Stimulated activated CD4-positive, alpha-beta T cell treated with anti-CD3 and anti-CD28 coated beads, Interleukin-4, amount 100 ng/mL, for 1 hour (primary cell): ENCODE measurements around the gene SLC10A6.

Experiments used
- DNase-seq: peaks from one replicate; pipeline ENCODE4 v3.0.0-alpha.2; 2020

SLC10A6 gene

DNA sequence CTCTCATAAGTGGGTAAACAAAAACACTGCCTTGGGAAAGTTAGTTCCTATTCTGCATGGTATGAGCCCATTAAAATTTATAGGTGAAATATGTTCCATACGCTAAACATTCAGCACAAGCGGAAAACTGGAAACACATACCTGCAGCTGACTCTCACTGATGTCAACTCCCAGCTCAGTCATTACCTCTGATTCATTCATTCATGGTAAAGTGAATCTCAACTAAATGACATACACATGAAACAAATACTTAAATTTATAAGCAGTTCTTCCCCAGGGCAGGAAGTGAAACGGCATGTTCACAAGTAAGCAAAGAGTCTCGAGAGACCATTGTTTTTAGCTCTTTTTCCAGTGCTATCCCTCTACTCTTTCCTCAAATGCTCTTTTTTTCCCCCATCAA is 1.6 kb downstream of the SLC10A6 start:
- no peak for DNase-seq

GRCh38 chr4:86846921-86847320 is 2.3 kb downstream of the SLC10A6 start:
- DNase-seq, result no peak

- DNase-seq, result no peak
Measured at GRCh38 chr4:86845593-86845992, 3.6 kb downstream of the SLC10A6 start.

DNA sequence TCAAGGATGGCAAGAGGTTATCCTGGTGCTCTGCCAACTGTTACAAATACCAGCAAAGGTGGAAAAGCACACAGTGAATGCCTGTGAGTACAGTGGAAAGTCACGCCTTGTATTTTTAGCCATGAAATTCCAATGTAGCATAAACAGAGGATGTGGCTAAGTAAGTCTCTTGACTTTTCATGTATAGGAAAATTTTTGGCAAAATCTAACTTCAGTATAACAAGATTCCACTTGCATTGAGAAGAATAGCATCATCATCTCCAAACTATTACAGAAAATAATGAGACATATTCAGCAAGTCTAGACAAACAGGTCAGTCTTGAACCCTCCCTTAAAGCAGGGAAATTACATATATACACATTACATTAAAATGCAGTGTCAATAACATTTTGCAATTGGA is 7.9 kb downstream of the SLC10A6 start:
- no peak for DNase-seq

DNA sequence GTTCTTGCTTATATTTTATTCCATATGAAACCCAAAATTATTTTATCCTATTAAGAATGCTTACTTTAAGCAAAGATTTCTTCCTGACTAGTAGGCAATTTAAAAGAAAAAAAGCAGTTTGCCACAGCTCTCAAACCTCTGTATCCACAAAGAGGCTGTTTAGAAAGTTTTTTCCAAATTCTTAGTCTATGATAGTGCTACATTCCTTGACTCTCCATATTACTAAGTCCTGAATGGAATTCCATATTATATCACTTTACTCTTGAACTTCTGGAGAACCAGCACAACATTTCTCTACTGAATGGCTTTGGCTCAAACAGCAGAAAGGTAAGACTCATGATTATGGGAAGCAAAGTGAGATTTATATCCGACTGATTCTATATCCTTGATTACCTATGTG is 8.3 kb downstream of the SLC10A6 start:
- no peak for DNase-seq

- DNase-seq, result no peak
Measured at GRCh38 chr4:86837691-86838503, 11.3 kb downstream of the SLC10A6 start.

- no peak for DNase-seq
Measured at GRCh38 chr4:86835677-86836076, 13.5 kb downstream of the SLC10A6 start.

DNA sequence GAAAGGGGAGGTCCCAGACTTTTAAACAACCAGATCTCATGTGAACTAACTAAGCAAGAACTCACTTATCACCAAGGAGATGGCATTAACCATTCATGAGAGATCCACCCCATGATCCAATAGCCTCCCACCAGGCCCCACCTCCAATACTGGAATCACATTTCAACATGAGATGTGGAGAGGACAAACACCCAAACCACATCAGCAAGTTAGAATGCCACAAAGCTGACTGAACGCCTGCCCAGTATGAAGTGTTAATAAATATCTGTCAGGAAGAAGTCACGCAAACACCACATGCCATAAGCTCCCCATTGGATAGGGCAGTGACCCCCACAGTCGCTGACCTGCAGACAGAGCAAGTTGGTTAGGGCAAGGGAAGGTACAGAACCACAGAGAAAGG is 14.3 kb downstream of the SLC10A6 start:
- DNase-seq, result no peak

DNA sequence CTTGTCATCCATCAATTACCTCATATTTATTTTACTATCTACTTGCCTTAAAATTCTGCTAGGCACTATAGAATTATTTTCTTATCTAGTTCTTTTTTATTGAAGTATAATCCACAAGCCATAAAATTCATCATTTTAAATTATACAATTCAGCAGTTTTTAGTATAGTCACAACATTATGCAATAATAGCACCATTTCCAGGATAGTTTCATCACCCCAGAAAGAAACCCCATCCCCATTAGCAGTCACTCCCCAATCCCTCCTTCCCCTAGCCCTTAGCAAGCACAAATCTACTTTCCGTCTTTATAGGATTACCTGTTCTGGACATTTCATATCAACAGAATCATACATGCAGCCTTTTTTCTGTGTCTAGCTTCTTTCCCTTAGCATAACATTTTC is 15.6 kb downstream of the SLC10A6 start:
- DNase-seq, result no peak

GRCh38 chr4:86831262-86832130 is 17.7 kb downstream of the SLC10A6 start:
- no peak for DNase-seq

- no peak for DNase-seq
Measured at GRCh38 chr4:86825511-86825910, 23.7 kb downstream of the SLC10A6 start.

DNA sequence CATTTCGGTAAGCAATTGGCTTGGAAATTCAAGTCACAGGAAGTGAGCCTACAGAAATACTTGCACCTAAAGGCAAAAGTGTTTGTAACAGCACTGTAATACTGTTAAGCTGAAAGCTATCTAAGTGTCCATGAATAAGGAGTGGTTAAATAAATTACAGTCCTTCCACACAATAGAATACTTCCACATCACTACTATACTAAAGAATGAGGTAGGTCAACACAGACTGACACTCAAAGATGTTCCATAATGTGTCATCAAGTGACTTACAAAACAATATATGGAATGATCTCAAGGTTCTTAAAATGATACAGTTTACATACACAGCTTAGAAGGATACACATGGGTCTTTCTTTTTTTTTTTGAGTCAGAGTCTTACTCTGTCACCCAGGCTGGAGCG is 27.0 kb downstream of the SLC10A6 start:
- DNase-seq, result no peak

- DNase-seq, result no peak
Measured at GRCh38 chr4:86821151-86821550, 28.0 kb downstream of the SLC10A6 start.

GRCh38 chr4:86819561-86819960 is 29.6 kb downstream of the SLC10A6 start:
- DNase-seq, result no peak

GRCh38 chr4:86818841-86819240 is 30.3 kb downstream of the SLC10A6 start:
- no peak for DNase-seq

- DNase-seq, result no peak
Measured at GRCh38 chr4:86818211-86818610, 31.0 kb downstream of the SLC10A6 start.

GRCh38 chr4:86816501-86817273 is 32.5 kb downstream of the SLC10A6 start:
- no peak for DNase-seq

GRCh38 chr4:86815653-86816052 is 33.5 kb downstream of the SLC10A6 start:
- DNase-seq, result no peak

DNA sequence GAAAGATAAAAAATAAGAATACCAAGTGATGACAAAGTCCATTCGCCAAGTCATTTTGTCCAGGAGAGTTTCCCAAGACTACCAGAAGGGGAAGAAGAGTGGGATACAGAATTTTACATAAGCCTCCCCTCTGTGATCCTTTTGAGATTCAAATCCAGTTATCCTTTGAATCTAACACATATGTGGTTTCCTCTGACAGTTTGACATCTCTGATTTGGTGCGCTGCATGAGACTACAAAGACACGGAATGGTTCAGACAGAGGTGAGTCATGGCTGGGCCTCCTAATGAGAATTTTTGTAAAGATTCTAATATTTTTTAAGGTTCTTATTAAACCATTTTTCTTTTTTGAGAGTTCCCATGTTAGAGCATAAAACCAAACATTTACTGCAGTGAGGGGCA is 38.3 kb downstream of the SLC10A6 start:
- DNase-seq, result no peak

GRCh38 chr4:86809809-86810208 is 39.4 kb downstream of the SLC10A6 start:
- no peak for DNase-seq

GRCh38 chr4:86791126-86791525 is 58.1 kb downstream of the SLC10A6 start:
- no peak for DNase-seq

- DNase-seq, result no peak
Measured at GRCh38 chr4:86788826-86789225, 60.4 kb downstream of the SLC10A6 start.

GRCh38 chr4:86778175-86778574 is 71.0 kb downstream of the SLC10A6 start:
- no peak for DNase-seq
